GM23338 (cell line): ENCODE results near the gene SLC3A2. TPM values are rescaled to one million over a fixed set of nuclear protein-coding genes. Genes with fewer than 3 reads are reported as not detected.
A peak's percentile ranks its signal among the peaks of the same experiment; 100 is the strongest.

ENCODE experiments used
- ATAC-seq: fragments of 200-7000 bp; cut with Tn5 transposase; 3 replicates; pipeline ENCODE4 v1.9.1; 2020
- DNase-seq: peaks from one replicate; pipeline ENCODE4 v3.0.0-alpha.2; 2015; ENCODE audit warnings: low spot score
- H2AFZ ChIP-seq: fragments of 200-600 bp; sonication (generic); 2 replicates; pipeline ENCODE4 v1.8.0; 2016; ENCODE audit warnings: antibody characterized with exemption, mild to moderate bottlenecking, moderate library complexity
- H3F3A ChIP-seq: fragments of 200-600 bp; sonication (generic); replicated peaks from 2 replicates; pipeline ENCODE4 v1.8.0; 2017; ENCODE audit warnings: antibody characterized with exemption, mixed run types, low read depth
- H3K27ac ChIP-seq: fragments of 200-600 bp; sonication (generic); 2 replicates; pipeline ENCODE4 v1.6.1; 2016; ENCODE audit warnings: low read depth
- H3K27me3 ChIP-seq: fragments of 200-600 bp; sonication (generic); 2 replicates; pipeline ENCODE4 v1.8.0; 2016; ENCODE audit warnings: mild to moderate bottlenecking, mixed run types, moderate library complexity; ENCODE audit not compliant: insufficient read depth
- H3K36me3 ChIP-seq: fragments of 200-600 bp; sonication (generic); 2 replicates; pipeline ENCODE4 v1.8.0; 2016; ENCODE audit warnings: mild to moderate bottlenecking; ENCODE audit not compliant: insufficient read depth
- H3K4me1 ChIP-seq: fragments of 200-600 bp; sonication (generic); 2 replicates; pipeline ENCODE4 v1.8.0; 2016; ENCODE audit warnings: mild to moderate bottlenecking, moderate library complexity; ENCODE audit not compliant: insufficient read depth
- H3K4me2 ChIP-seq: fragments of 200-600 bp; sonication (generic); 2 replicates; pipeline ENCODE4 v1.7.1; 2017; ENCODE audit warnings: mixed run types
- H3K4me3 ChIP-seq: fragments of 200-600 bp; sonication (generic); 2 replicates; pipeline ENCODE4 v1.6.1; 2016; ENCODE audit warnings: mixed run types
- H3K79me2 ChIP-seq: fragments of 200-600 bp; sonication (generic); replicated peaks from 2 replicates; pipeline ENCODE4 v1.8.0; 2017; ENCODE audit warnings: mild to moderate bottlenecking; ENCODE audit not compliant: insufficient read depth
- H3K9me2 ChIP-seq: fragments of 200-600 bp; sonication (generic); 2 replicates; pipeline ENCODE4 v1.8.0; 2017; ENCODE audit not compliant: insufficient read depth
- H4K20me1 ChIP-seq: fragments of 200-600 bp; sonication (generic); replicated peaks from 2 replicates; pipeline ENCODE4 v1.8.0; 2017; ENCODE audit warnings: mild to moderate bottlenecking; ENCODE audit not compliant: insufficient read depth
- H3K27ac Mint-ChIP-seq: 2 replicates; pipeline ENCODE4 v1.8.0; 2020; ENCODE audit warnings: inconsistent platforms, mild to moderate bottlenecking, moderate library complexity, mixed read lengths
- H3K27me3 Mint-ChIP-seq: 3 replicates; pipeline ENCODE4 v1.8.0; 2022; ENCODE audit warnings: low read depth, mild to moderate bottlenecking, moderate library complexity, mixed read lengths, inconsistent platforms; ENCODE audit not compliant: insufficient read depth, poor library complexity
- H3K36me3 Mint-ChIP-seq: 3 replicates; pipeline ENCODE4 v1.8.0; 2021; ENCODE audit warnings: low read depth, mild to moderate bottlenecking, inconsistent platforms, moderate library complexity, mixed read lengths
- H3K4me1 Mint-ChIP-seq: 3 replicates; pipeline ENCODE4 v1.8.0; 2020; ENCODE audit warnings: mild to moderate bottlenecking, inconsistent platforms, mixed read lengths
- H3K4me3 Mint-ChIP-seq: 3 replicates; pipeline ENCODE4 v1.8.0; 2021; ENCODE audit warnings: moderate library complexity, mild to moderate bottlenecking, inconsistent platforms, mixed read lengths
- H3K9me3 Mint-ChIP-seq: 3 replicates; pipeline ENCODE4 v1.8.0; 2020; ENCODE audit warnings: moderate library complexity, mild to moderate bottlenecking, inconsistent platforms, mixed read lengths
- CREB1 ChIP-seq: fragments of 250-450 bp; sonication (Bioruptor Pico); IDR thresholded peaks from 2 replicates; pipeline ENCODE4 v1.5.0; 2020; ENCODE audit warnings: low read depth, mild to moderate bottlenecking, moderate library complexity
- CTCF ChIP-seq, 2 experiments: fragments of 200-600 bp in 1 of 2; sonication (generic) in 1 of 2; conservative IDR thresholded peaks; 2 replicates each; pipeline versions ENCODE4 v1.5.1 to v1.6.1; 2016 to 2017; ENCODE audit warnings: antibody characterized with exemption in 2 of 2, low read depth in 2 of 2, mild to moderate bottlenecking in 2 of 2, moderate library complexity in 1 of 2
- ETS1 ChIP-seq: IDR thresholded peaks from 2 replicates; pipeline ENCODE4 v1.6.1; 2016; ENCODE audit warnings: antibody characterized with exemption
- EZH2 ChIP-seq: fragments of 200-600 bp; sonication (generic); IDR thresholded peaks from one replicate; pipeline ENCODE4 v1.8.0; 2017; ENCODE audit warnings: antibody characterized with exemption, mild to moderate bottlenecking, low read depth; ENCODE audit not compliant: unreplicated experiment
- JUNB ChIP-seq: IDR thresholded peaks from one replicate; pipeline ENCODE4 v1.6.1; 2016; ENCODE audit warnings: antibody characterized with exemption; ENCODE audit not compliant: unreplicated experiment
- ZNF462 ChIP-seq: fragments of 250-450 bp; sonication (Bioruptor Pico); IDR thresholded peaks from 2 replicates; pipeline ENCODE4 v1.5.0; 2020; ENCODE audit warnings: mild to moderate bottlenecking, moderate library complexity
- polyA plus RNA-seq: library from polyadenylated mRNA; unstranded; fragments of >200 nt; fragmentation: Nextera tagmentation; extraction: Ambion mirVana; gene quantifications from 2 replicates; pipeline ENCODE4 v1.2.1, GENCODE V29; 2016
- total RNA-seq: library from RNA; depleted of rRNA; stranded (reverse); fragments of >200 nt; shearing (Covaris generic); gene quantifications from 2 replicates; pipeline ENCODE4 v1.2.3, GENCODE V29; 2014

Gene SLC3A2
- total and polyA plus RNA-seq, 2 experiments from 2014 or later, result 240 to 425 TPM

- H3K4me1 ChIP-seq, result peaks cover 13% of the 10 kb centered on the region
- ATAC-seq, result no peak
- no peaks in the 10 kb centered on the region for H3K27me3 ChIP-seq
- H3K4me3 Mint-ChIP-seq, result no peak overlapping the region
- no peak overlapping the region for H2AFZ ChIP-seq
- peaks cover 63% of the 10 kb centered on the region for H3F3A ChIP-seq
- peaks cover 89% of the 10 kb centered on the region for H3K36me3 Mint-ChIP-seq
- H3K9me3 Mint-ChIP-seq, result no peaks in the 10 kb centered on the region; the same call in 2 of the 3 replicates
- H3K27ac Mint-ChIP-seq, result no peak overlapping the region
- peaks cover 57% of the 10 kb centered on the region for H4K20me1 ChIP-seq
- no peak for DNase-seq
- H3K4me3 ChIP-seq, result no peak overlapping the region
- peaks cover 100% of the 10 kb centered on the region for H3K79me2 ChIP-seq
- peak overlapping the region; percentile 69 for H3K27ac ChIP-seq
- peaks cover 59% of the 10 kb centered on the region for H3K36me3 ChIP-seq
- H3K4me2 ChIP-seq, result no peak overlapping the region
- TF ChIP-seq EZH2 (no peak), JUNB (no peak), CTCF (conservative IDR thresholded peaks at IDR 0.05; ENCODE audit: low read depth in 2 of 2) (0 out of 4 replicates have a peak, but pooled peaks of 1 of the 2 experiments have one; percentile 2), ZNF462 (CRISPR knock-in tag) (no peak), ETS1 (no peak), CREB1 (CRISPR knock-in tag) (no peak)
- H3K4me1 Mint-ChIP-seq, result peaks cover 21% of the 10 kb centered on the region
- no peaks in the 10 kb centered on the region for H3K9me2 ChIP-seq
- peaks cover 16% of the 10 kb centered on the region for H3K27me3 Mint-ChIP-seq
Observed at GRCh38 chr11:62875698-62876478, 4.8 kb upstream of the SLC3A2 start.
